NCI-H2196 (cell line): ENCODE measurements around the gene CPNE2.
"Not testable (repeated sequence)": the region's sequence is repeated elsewhere in the genome, so short reads cannot be mapped to it uniquely, and the experiment has no call there.

ENCODE experiments used
- DNase-seq: peaks from one replicate; lab custom pipeline; 2025; ENCODE audit not compliant: unreplicated experiment; lab: John Stamatoyannopoulos, UW

Gene CPNE2

DNA sequence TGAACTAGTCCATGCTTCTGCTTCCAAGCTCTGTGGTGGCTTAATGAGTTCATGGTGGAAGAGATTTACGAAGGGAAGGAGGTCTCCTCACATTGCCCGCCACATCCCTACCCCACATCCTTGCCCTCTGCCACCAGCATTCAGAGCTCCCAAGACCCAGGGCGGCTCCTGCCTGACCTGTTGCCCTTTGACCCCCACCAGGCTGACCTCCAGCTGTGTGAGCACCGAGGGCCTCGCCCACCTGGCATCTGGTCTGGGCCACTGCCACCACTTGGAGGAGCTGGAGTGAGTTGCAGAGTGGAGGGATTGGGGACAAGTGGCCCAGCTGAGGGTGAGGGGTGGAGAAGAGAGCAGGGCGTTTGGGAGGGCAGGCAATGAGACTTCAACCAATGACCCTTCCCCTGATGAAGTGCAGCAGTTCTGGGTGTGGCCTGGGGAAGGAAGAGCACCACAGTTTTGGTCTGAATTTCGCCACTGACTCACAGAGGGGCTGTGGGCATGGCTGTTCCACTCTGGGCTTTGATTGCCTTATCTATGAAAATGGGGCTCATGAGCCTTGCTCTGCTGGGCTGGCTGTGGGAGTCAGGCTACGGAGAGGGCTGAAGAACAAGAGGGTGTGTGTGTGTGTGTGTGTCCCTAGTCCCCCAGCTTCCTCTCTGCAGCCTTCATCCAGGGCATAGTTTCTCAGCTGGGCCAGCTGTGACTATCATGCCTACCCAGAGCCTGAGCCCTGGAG lies 22.6 kb upstream of the CPNE2 start:
- DNase-seq = no peak

DNA sequence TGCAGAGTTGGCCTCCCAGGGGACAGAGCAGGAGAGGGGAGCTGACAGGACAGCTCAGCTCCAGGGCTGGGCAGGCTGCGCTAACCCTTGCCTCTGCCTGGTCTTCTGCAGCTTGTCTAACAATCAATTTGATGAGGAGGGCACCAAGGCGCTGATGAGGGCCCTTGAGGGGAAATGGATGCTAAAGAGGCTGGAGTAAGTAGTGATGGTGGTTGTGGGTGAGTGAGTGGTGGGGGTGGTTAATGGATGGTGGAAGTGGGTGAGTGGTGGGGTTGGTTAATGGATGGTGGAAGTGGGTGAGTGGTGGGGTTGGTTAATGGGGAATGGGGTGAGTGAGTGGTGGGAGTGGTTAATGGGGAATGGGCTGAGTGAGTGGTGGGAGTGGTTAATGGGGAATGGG lies 22.0 kb upstream of the CPNE2 start:
- no peak for DNase-seq

DNA sequence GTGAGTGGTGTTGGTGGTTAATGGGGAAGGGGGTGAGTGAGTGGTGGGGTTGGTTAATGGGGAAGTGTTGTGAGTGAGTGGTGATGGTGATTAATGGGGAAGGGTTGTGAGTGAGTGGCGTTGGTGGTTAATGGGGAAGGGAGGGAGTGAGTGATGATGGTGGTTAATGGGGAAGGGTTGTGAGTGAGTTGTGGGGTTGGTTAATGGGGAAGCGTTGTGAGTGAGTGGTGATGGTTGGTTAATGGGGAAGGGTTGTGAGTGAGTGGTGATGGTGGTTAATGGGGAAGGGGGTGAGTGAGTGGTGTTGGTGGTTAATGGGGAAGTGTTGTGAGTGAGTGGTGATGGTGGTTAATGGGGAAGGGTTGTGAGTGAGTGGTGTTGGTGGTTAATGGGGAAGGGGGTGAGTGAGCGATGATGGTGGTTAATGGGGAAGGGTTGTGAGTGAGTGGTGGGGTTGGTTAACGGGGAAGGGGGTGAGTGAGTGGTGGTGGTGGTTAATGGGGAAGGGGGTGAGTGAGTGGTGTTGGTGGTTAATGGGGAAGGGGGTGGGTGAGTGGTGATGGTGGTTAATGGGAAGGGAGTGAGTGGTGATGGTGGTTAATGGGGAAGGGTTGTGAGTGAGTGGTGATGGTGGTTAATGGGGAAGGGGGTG lies 21.2 kb upstream of the CPNE2 start:
- not testable (repeated sequence) for DNase-seq

DNA sequence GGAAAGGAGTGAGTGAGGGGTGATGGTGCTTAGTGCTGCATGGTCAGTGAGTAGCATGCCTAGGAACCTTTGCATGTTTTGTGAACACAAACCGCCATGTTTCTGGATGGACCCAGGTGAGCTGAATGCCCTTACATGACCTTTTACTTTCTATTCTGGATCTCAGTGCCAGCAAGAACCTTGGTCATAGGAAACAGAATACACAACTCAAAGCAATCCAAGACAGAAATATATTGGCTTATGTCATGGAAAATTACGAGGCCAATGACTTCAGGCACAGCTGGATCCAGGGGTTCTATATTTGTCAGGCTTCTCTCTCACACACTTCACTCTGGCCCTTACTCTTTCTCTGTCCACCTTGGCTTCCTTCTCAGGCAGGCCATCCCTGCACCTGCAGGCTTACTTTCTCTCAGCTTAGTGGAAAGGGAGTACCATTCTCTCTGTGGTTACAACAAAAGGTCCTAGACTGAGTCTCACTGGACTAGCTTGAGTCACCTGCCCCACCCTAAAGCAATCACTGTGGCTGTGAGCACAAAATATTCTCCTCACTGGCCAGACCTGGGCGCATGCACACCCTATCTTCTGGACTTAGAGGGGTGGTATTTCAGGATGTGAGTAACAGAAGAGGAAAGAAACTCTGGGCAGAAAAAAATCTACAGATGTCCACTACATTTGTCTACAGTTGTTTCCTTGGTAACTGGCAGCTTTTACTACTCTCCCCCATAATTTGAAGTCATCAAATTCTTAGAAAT lies 20.4 kb upstream of the CPNE2 start:
- no peak for DNase-seq

DNA sequence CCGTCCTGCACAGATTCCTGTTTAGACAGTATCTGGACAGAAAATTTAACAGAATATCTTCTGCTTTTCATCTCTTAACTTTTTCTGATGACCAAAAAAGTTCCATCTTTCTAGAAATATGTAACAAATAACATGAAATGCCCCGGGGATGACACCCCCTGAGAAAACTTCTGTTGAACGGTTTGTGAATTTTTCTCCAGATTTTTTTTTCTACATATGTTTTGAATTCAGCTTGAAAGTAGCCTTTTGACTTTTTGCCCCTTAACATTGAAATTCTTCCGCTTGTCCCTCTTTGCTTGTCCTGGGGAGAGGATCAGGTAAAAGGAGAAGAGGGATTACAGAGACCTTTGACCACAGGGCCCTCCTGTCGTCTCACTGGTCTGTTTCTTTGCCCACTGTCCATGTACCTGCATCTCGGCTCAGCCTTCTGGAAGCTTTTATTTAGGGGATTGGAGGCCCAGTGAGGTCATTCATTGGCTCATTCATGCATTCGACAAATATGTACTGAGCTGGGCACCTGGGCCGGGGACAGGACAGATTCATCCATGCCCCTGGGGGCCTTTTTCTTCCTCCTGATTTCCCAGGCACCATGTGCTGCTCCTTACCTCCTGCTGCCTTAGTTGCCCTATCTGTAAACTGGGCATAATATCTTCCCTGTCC lies 19.6 kb upstream of the CPNE2 start:
- no peak for DNase-seq

DNA sequence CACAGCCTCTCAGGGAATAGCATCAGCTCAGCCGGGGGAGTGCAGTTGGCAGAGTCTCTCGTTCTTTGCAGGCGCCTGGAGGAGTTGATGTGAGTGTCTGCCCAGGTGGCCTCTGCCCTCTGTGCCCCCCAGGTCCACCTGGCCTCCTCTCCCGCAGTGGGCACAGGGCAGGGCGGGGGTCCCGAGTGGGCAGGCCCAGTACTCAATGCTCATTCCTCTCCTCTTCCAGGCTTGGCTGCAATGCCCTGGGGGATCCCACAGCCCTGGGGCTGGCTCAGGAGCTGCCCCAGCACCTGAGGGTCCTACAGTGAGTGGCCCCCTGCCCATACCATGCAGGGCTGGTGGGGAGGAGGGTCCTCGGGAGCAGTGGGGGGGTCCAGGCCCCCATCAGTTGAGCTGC lies 14.7 kb upstream of the CPNE2 start:
- no peak for DNase-seq

DNA sequence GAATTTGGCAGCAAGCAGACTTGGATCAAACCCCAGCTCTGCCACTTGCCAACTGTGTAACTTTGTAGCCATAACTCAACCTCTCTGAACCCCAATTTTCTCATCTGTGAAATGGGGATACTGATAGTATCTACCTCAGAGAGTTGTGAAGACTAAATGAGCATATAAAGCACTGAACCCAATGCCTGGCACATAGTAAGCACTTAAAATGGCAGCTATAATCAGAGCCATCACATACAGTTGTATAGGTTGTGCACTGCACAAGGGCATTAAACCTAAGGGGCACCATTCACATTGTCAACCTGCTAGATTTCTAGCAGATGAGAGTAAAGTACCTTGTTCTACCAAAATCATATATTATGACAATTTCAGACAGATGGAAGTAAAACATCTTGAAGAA lies 10.6 kb upstream of the CPNE2 start:
- DNase-seq = no peak

DNA sequence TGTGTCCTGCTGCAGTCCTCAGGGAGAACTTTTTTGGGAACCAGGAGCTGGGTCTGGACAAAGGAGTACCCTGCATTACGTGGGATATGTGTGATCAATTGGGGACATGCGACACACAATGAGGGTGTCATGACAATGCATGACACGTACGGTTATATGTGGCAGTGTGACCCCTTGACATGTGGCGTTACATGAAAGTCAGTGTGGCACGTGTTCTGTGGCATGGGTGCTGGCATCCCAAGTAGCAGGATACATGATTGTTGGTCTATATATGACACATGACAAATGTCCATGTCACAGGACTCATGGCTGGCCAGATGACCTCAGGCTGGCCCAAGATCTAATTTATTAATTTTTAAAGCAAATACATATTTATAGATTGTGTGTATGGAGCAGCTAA lies 9.7 kb upstream of the CPNE2 start:
- DNase-seq = no peak

DNA sequence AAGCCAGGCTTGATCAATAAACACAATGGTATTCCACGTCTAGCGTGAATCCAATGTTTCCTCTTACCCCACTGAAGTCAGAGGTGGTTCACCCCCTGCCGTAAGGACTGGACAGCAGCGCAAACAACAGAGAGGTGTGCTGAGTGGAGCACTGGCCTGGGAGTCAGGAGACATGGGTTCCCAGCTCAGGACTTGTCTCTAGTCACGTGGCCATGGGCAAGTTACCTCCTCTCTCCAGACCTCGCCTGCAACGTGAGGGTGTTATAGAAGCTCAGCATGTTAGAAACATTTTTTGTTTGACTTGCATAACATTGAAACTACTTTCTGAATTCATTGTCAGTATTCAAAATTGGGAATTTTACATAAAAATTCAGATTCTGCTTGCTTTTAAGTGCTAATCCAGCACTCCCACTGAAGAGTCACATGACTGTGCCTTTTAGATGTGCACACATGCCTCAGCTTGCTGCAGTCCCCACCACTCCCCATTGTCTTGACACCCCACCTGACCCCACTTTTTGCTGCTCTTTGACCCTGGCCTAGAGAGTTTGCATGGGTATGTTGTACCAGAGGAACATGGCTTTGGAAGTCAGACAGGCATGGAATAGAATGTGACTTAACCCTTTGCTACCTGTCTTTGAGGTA lies 8.8 kb upstream of the CPNE2 start:
- DNase-seq = no peak

DNA sequence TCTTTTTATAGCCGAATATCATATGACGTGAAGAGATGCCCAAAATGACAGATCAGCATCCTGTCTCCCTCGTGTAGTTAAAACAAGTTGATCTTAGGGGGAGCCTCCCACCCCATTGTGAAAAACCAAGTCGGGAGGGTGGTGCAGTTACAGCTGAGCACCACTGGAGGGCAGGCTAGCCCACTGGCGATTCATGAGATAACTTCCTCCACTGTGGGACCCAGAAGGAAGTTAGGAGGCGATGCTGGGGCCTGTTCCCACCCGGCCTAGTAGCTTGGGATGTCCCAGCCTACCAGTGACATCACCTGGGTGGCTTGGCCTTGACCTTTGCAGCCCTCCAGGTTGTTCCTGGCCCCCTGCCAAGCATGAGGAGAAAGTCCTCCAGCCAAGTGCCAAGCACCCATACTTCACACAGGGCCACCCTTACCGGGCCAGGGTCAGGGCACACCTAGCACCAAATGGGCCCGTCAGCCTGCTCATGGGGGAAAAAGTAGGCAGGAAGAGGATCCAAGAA lies 8.1 kb upstream of the CPNE2 start:
- DNase-seq = peak; percentile 47

DNA sequence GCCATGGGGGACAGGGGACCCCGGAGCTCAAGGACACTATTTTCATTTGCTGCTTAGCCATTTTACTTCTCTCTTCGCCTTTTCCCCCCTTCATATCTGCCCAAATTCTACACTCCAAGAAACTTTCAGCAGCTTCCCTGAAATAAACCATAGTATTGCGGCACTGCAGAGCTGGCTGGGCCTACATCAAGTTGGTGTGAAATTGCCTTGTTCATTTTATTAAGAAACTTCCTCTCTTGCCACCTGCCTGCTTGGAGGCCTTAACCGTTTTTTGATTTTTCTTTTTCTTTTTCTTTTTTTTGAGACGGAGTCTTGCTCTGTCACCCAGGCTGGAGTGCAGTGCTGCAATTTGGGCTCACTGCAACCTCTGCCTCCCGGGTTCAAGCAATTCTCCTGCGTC lies 7.4 kb upstream of the CPNE2 start:
- no peak for DNase-seq

DNA sequence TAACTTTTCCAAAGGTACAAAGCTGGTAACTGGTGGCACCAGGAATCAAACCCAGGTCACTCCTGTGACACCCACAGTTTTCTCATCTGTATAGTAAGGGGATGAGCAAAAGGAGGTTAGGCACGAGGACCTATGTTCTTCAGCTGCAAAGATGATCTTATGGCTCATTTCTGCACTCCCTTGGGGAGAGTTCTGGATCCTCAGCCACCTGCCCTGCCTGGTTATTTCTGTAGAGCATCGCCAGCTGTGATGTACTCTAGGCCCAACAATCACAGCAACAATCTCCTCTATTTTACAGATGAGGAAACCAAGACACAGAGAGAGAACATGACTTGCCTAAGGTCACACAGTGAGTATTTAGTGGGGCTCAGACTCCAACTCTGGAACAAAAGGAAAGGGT lies 5.4 kb upstream of the CPNE2 start:
- no peak for DNase-seq

DNA sequence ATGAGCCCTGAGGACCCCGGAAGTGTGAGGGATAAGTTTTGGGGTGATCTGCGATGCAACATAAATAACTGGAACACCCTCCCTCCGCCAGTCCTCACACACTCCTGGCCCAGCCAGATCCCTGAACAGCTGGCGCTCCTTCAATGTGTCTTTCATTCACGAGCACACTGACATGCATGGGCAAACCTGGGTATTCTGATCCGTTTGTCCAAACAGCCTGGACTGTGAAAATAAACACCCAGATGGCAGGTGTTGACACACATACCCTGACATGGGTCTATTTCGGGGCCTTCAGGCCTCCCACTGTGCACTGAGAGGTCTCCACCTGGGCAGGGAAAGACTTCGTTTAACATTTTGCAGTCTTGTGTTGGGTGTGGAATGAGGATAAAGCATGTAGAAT lies 3.0 kb upstream of the CPNE2 start:
- peak; percentile 15 for DNase-seq

DNA sequence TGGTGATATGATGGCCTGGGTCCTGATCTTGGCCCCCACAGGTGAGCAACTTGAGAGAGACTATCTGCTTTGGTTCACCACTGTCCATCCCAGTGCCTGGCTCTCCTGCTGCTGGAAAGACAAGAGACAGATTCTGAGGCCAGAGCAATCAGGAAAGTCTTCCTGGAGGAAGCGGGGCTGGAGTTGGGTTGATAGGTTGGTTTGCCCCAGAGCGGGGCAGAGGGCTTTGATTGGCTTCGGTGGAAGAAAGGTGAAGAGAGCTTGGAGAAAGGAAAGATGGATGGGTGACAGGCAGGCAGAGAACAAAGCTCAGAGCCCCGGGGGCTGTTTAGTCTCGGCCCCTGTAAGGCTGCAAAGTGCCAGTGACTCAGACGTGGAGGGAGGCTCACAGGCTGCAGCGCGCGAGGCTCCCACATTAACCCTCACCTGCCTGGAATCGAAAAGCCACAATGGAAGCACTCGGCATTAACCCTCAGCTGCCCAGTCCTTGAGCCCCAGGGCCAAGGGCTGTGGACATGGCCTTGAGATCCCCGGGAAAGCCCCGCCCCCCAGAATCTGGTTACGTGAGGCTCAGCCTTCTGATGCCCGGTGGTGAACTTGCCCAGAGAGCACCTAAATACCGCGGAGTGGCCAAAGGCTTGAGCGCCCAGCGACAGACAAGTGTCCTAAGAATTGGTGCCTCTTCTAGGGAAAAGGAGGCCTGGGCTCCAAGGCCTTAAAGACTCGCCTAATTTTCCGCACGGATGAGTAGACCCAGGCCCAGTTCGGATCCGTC lies 996 bp upstream of the CPNE2 start:
- DNase-seq = no peak

DNA sequence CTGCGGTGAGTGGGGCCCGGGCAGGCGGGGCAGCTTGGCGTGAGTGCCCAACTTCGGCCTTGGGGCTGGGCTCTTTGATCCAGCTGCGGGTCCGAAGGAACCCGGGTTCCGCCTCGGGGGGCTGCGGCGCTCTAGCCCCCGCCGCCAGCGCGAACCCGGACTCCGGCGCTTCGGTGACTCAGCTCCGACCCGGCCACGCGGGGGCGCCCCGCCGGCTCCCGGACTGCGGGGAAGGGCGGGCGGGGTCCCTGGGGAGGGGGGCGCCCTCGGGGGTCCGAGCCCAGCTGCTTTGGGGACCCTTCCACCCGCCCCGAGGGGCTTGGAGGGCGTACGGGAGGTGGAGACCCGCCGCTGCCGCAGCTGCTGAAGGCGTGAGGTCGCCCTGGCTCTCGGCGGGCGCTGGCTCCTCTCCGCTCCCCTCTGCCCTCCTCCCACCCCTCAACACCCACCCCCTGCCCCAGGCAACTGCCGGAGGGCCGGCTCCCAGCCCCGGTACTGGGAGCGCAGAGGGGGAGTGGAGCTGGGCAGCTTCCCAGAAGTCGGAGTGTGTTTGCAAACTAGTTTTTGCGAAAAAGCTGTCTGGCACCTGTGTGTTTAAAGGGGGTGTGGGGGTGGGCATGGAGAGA lies 516 bp downstream of the CPNE2 start:
- peak; percentile 16 for DNase-seq

DNA sequence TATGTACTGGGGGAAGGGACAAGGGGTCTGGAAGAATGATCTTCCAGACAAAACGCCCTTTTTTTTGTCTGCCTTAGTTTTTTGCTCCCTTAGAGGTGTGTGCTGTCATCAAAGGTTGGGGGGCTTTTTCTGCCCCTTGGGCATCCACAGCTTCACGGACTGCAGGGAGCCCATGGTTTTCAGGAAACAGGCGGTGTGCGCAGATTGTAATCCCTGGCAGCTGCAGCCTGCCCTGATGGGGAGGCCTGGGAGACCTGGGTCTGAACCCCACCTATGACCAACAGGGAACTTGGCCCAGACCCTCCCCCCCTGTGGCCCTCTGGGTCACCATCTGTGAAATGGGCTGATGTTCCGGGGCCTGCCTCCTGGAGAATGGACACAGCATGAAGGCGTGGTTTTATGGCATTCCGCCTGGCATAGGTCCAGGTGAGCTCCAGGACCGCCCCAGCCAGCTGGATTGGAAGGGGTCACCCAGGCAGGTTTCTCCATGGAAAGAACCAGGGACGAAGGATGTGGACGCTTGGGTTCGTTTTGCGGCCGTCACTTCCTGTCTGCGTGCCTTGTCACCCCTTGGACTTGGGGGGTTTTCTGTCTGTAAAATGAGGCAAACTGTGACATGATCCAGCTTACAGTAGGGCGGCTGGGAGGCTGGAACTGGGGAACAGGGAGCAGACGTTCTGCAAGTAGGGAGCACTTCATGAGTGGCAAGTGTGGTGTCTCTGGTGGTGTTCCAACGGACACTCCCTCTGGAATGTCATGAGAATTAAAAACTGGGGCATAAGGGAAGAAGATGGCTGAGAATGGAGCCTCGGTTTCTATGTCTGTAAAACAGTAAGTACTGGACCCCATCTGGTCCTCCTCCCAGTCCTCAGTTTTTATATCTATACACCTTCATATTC lies 1.5 kb downstream of the CPNE2 start:
- DNase-seq = no peak

DNA sequence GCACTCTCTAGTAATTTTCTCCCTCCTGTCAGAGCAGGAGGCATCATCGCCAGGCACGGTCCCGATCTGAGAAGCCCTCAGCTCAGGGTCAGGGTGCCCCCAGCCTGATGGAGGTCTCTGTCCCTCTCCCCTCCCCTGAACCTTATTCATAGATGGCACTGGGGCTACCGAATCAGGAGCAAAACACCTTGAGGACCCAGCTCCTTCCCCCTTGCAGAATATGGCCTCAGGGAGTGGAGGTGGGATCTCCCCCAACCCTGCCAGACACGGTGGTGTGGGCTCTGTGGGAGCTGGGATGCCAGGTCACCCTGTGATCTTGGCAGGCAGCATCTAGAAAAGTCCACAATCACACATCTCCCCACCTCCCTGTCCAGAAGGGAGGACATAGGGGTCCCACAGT lies 2.5 kb downstream of the CPNE2 start:
- DNase-seq = no peak

DNA sequence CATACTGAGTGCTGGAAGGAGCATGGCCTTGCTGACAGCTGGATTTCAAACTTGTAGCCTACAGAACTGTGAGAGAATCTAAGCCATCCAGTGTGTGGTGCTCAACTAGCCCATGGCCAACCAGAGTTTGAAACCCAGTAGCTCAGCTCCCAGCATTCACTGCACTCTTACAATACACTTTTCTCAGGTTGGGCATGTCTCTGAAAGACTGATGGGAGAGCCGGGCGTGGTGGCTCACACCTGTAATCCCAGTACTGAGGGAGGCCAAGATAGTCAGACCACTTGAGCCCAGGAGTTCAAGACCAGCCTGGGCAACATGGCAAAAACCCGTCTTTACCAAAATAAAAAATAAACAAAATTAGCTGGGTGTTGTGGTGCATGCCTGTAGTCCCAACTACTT lies 3.8 kb downstream of the CPNE2 start:
- DNase-seq = no peak

DNA sequence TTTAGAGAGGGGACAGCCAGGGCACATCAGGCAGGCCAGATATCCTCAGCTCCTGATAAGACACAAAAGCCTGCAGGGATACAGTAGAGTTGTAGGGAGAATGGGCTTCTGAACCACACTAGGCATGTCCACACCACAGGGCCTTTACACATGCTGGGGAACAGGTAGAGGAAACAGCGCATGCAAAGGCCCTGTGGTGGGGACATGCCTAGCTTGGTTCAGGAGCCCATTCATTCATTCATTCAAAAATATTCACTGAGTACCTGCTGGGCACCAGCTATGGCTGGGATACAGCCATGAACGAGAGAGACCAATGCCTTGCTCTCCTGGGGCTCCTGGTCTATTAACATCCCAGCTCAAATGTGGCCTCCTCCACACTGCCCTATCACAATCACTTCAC lies 4.4 kb downstream of the CPNE2 start:
- no peak for DNase-seq
